H1 (cell line): ENCODE data around the gene SLC7A7. TPM values are rescaled to one million over a fixed set of nuclear protein-coding genes. Genes with fewer than 3 reads are reported as not detected.
A peak's percentile ranks its signal among the peaks of the same experiment; 100 is the strongest.

Experiments
- EP300 ChIP-seq, 2 experiments: IDR thresholded peaks; 1 replicate in 1 of 2; 2 replicates in 1 of 2; pipeline ENCODE4 v1.6.1; 2011 to 2012; ENCODE audit warnings: low read depth in 2 of 2, low read length in 2 of 2, mild to moderate bottlenecking in 2 of 2, borderline replicate concordance in 1 of 2, inconsistent platforms in 1 of 2, moderate library complexity in 1 of 2
- RBBP5 ChIP-seq: IDR thresholded peaks from 2 replicates; pipeline ENCODE4 v1.7.1; 2012; ENCODE audit warnings: low read depth, mild to moderate bottlenecking, inconsistent platforms, low read length, moderate library complexity, borderline replicate concordance
- SIN3A ChIP-seq, 2 experiments: IDR thresholded peaks in 1 of 2; conservative IDR thresholded peaks in 1 of 2; 2 replicates each; pipeline ENCODE4 v1.6.1; 2011 to 2012; ENCODE audit warnings: low read length in 2 of 2, improper control_type of control experiment in 1 of 2, low read depth in 1 of 2, mild to moderate bottlenecking in 1 of 2
- SP4 ChIP-seq: IDR thresholded peaks from 2 replicates; pipeline ENCODE4 v1.6.1; 2012; ENCODE audit warnings: low read length, inconsistent platforms
- TEAD4 ChIP-seq: IDR thresholded peaks from 2 replicates; pipeline ENCODE4 v1.6.1; 2012; ENCODE audit warnings: low read depth, low read length, inconsistent platforms, mixed read lengths
- YY1 ChIP-seq: IDR thresholded peaks from 2 replicates; pipeline ENCODE4 v1.6.1; 2011; ENCODE audit warnings: low read depth, mild to moderate bottlenecking, low read length
- polyA plus RNA-seq, 7 experiments: library from polyadenylated mRNA; depleted of rRNA in 3 of 7; stranded (reverse) in 5 of 7; unstranded in 2 of 7; fragments of >200 nt in 5 of 7; fragments of 200-250 nt in 2 of 7; gene quantifications; 1 replicate in 5 of 7; 2 replicates in 1 of 7; 4 replicates in 1 of 7; pipeline versions ENCODE4 v1.2.1 to v1.2.3, GENCODE V29; 2011 to 2013; ENCODE audit warnings: missing spikeins in 2 of 7, mixed read lengths in 2 of 7
- total RNA-seq: library from RNA; stranded (reverse); fragmentation: NEBNext Ultra II Directional; extraction: Animal tissue kit (Norgen Biotek cat#: 25700); gene quantifications from 2 replicates; pipeline ENCODE4 v1.2.1, GENCODE V29; 2021
- TF ChIP-seq, protein P1 (sequence below): fragments of 300-600 bp; sonication (generic); IDR thresholded peaks from 2 replicates; pipeline ENCODE4 v1.7.1; 2012; ENCODE audit warnings: low read length, moderate library complexity, mild to moderate bottlenecking, inconsistent platforms; ENCODE audit not compliant: insufficient replicate concordance

SLC7A7 gene
- total and polyA plus RNA-seq, 2 of the 8 experiments (the other 6 are each of a cell fraction or from before 2014, with no cell fraction given) = 5.8 to 14.9 TPM

DNA sequence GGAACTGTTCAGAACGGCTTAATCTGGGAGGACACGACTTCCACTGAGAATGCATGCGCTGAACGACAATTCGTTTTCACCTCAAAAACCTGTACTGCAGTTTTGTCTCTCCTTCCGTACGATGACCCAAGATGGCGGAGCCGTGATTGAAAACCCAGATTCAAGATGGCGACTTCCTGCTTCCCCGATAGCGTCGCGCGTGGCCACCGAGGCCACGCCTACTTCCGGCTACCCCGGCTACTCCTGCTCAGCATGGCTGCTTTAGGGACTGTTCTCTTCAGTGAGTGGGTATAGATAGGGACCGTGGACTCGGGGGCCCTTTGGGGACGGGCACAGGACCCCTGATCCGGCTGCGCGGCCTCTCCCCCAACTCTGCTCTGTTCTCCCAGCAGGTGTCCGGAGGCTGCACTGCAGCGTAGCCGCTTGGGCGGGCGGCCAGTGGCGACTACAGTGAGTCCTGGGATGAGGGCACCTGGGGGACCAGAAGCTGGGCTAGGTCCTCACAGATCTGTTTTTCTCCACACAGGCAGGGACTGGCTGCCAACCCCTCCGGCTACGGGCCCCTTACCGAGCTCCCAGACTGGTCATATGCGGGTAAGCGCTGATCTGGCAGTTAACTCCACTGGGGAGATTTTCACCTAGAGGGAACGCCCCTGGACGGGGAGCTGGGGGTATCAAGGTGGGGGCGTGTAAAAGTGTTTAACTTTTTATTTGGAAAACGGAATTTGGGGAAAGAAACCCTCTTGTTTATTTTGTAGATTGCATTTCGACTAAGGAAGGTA lies 14.6 kb upstream of the SLC7A7 start, which contains the start of gene MRPL52 (continued):
- TF ChIP-seq EP300 (IDR thresholded peaks at IDR 0.05; ENCODE audit: borderline replicate concordance in 1 of 2, low read depth in 2 of 2, low read length in 2 of 2) (0 out of 3 replicates have a peak, but pooled peaks of 1 of the 2 experiments have one; percentile 29), SIN3A (conservative IDR thresholded peaks at IDR 0.05 in 1 of 2, IDR thresholded peaks at IDR 0.05 in 1 of 2; ENCODE audit: low read depth in 1 of 2, low read length in 2 of 2) (peak in 1 of 2 experiments; percentile 43; a peak in 1 of 4 replicates), RBBP5 (no peak), TEAD4 (no peak), SP4 (no peak), YY1 (peak; percentile 99)
- TF ChIP-seq, protein P1, sequence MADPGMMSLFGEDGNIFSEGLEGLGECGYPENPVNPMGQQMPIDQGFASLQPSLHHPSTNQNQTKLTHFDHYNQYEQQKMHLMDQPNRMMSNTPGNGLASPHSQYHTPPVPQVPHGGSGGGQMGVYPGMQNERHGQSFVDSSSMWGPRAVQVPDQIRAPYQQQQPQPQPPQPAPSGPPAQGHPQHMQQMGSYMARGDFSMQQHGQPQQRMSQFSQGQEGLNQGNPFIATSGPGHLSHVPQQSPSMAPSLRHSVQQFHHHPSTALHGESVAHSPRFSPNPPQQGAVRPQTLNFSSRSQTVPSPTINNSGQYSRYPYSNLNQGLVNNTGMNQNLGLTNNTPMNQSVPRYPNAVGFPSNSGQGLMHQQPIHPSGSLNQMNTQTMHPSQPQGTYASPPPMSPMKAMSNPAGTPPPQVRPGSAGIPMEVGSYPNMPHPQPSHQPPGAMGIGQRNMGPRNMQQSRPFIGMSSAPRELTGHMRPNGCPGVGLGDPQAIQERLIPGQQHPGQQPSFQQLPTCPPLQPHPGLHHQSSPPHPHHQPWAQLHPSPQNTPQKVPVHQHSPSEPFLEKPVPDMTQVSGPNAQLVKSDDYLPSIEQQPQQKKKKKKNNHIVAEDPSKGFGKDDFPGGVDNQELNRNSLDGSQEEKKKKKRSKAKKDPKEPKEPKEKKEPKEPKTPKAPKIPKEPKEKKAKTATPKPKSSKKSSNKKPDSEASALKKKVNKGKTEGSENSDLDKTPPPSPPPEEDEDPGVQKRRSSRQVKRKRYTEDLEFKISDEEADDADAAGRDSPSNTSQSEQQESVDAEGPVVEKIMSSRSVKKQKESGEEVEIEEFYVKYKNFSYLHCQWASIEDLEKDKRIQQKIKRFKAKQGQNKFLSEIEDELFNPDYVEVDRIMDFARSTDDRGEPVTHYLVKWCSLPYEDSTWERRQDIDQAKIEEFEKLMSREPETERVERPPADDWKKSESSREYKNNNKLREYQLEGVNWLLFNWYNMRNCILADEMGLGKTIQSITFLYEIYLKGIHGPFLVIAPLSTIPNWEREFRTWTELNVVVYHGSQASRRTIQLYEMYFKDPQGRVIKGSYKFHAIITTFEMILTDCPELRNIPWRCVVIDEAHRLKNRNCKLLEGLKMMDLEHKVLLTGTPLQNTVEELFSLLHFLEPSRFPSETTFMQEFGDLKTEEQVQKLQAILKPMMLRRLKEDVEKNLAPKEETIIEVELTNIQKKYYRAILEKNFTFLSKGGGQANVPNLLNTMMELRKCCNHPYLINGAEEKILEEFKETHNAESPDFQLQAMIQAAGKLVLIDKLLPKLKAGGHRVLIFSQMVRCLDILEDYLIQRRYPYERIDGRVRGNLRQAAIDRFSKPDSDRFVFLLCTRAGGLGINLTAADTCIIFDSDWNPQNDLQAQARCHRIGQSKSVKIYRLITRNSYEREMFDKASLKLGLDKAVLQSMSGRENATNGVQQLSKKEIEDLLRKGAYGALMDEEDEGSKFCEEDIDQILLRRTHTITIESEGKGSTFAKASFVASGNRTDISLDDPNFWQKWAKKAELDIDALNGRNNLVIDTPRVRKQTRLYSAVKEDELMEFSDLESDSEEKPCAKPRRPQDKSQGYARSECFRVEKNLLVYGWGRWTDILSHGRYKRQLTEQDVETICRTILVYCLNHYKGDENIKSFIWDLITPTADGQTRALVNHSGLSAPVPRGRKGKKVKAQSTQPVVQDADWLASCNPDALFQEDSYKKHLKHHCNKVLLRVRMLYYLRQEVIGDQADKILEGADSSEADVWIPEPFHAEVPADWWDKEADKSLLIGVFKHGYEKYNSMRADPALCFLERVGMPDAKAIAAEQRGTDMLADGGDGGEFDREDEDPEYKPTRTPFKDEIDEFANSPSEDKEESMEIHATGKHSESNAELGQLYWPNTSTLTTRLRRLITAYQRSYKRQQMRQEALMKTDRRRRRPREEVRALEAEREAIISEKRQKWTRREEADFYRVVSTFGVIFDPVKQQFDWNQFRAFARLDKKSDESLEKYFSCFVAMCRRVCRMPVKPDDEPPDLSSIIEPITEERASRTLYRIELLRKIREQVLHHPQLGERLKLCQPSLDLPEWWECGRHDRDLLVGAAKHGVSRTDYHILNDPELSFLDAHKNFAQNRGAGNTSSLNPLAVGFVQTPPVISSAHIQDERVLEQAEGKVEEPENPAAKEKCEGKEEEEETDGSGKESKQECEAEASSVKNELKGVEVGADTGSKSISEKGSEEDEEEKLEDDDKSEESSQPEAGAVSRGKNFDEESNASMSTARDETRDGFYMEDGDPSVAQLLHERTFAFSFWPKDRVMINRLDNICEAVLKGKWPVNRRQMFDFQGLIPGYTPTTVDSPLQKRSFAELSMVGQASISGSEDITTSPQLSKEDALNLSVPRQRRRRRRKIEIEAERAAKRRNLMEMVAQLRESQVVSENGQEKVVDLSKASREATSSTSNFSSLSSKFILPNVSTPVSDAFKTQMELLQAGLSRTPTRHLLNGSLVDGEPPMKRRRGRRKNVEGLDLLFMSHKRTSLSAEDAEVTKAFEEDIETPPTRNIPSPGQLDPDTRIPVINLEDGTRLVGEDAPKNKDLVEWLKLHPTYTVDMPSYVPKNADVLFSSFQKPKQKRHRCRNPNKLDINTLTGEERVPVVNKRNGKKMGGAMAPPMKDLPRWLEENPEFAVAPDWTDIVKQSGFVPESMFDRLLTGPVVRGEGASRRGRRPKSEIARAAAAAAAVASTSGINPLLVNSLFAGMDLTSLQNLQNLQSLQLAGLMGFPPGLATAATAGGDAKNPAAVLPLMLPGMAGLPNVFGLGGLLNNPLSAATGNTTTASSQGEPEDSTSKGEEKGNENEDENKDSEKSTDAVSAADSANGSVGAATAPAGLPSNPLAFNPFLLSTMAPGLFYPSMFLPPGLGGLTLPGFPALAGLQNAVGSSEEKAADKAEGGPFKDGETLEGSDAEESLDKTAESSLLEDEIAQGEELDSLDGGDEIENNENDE = no peak
- TF ChIP-seq, all 59 proteins: peak for 17
